ENCODE measurements around the gene MSMP. TPM values are rescaled to one million over a fixed set of nuclear protein-coding genes. Genes with fewer than 3 reads are reported as not detected.
A peak's percentile ranks its signal among the peaks of the same experiment; 100 is the strongest.

The MSMP gene
- total RNA-seq, 1 experiment from 2014 or later, result 4.2 TPM

GRCh38 chr9:35792826-35793225, 38.8 kb upstream of the MSMP start:
- Histone ChIP-seq H3K4me2 (ENCODE audit: low read depth, low read length, poor library complexity, severe bottlenecking) (no peak overlapping the region), H3K36me3 (ENCODE audit: insufficient read depth, low read length) (no peaks in the 10 kb centered on the region; the same call in 1 of the 2 replicates), H3K4me1 (ENCODE audit: low read length) (peaks cover 16% of the 10 kb centered on the region), H3K27ac (ENCODE audit: low read length) (no peak overlapping the region), H3K9ac (ENCODE audit: low read length) (no peak overlapping the region), H3K27me3 (ENCODE audit: low read length) (no peaks in the 10 kb centered on the region), H2AFZ (ENCODE audit: low read length) (no peak overlapping the region), H3K4me3 (ENCODE audit: low read length) (no peak overlapping the region), H3K9me3 (ENCODE audit: low read length) (no peaks in the 10 kb centered on the region), H3K79me2 (ENCODE audit: low read length) (no peaks in the 10 kb centered on the region), H3K9me2 (replicated peaks; ENCODE audit: insufficient read depth, low read length) (no peaks in the 10 kb centered on the region), H4K20me1 (ENCODE audit: insufficient read depth, low read depth, low read length) (no peaks in the 10 kb centered on the region)
- no peak for DNase-seq

GRCh38 chr9:35792024-35792813, 38.1 kb upstream of the MSMP start:
- no peaks in the 10 kb centered on the region for H3K27me3 ChIP-seq (ENCODE audit: low read length)
- no peak overlapping the region for H2AFZ ChIP-seq (ENCODE audit: low read length)
- no peak overlapping the region for H3K4me2 ChIP-seq (ENCODE audit: low read depth, low read length, poor library complexity, severe bottlenecking)
- no peak overlapping the region for H3K27ac ChIP-seq (ENCODE audit: low read length)
- no peaks in the 10 kb centered on the region for H3K9me2 ChIP-seq (replicated peaks; ENCODE audit: insufficient read depth, low read length)
- no peaks in the 10 kb centered on the region; the same call in 1 of the 2 replicates for H3K36me3 ChIP-seq (ENCODE audit: insufficient read depth, low read length)
- no peak overlapping the region for H3K4me3 ChIP-seq (ENCODE audit: low read length)
- no peaks in the 10 kb centered on the region for H3K79me2 ChIP-seq (ENCODE audit: low read length)
- H3K4me1 ChIP-seq (ENCODE audit: low read length), result peaks cover 16% of the 10 kb centered on the region
- DNase-seq, result no peak
- no peak overlapping the region for H3K9ac ChIP-seq (ENCODE audit: low read length)
- H4K20me1 ChIP-seq (ENCODE audit: insufficient read depth, low read depth, low read length), result no peaks in the 10 kb centered on the region
- no peaks in the 10 kb centered on the region for H3K9me3 ChIP-seq (ENCODE audit: low read length)

GRCh38 chr9:35791297-35791921, 37.3 kb upstream of the MSMP start, which contains the start of gene NPR2:
TSS of gene NPR2 (plus strand) at chr9:35791591. CDS start at chr9:35792409, 818 bp downstream.
- no peaks in the 10 kb centered on the region for H4K20me1 ChIP-seq (ENCODE audit: insufficient read depth, low read depth, low read length)
- no peak within 1 kb of the TSS for H3K9ac ChIP-seq (ENCODE audit: low read length)
- peaks cover 1% of the 10 kb centered on the region; the same call in 1 of the 2 replicates for H3K36me3 ChIP-seq (ENCODE audit: insufficient read depth, low read length)
- no peak within 1 kb of the TSS for H3K4me2 ChIP-seq (ENCODE audit: low read depth, low read length, poor library complexity, severe bottlenecking)
- H3K9me3 ChIP-seq (ENCODE audit: low read length), result no peaks in the 10 kb centered on the region
- DNase-seq, result no peak
- no peaks in the 10 kb centered on the region for H3K9me2 ChIP-seq (replicated peaks; ENCODE audit: insufficient read depth, low read length)
- no peak within 1 kb of the TSS for H3K27ac ChIP-seq (ENCODE audit: low read length)
- no peak within 1 kb of the TSS for H3K4me3 ChIP-seq (ENCODE audit: low read length)
- no peak within 1 kb of the TSS for H2AFZ ChIP-seq (ENCODE audit: low read length)
- H3K4me1 ChIP-seq (ENCODE audit: low read length), result peaks cover 16% of the 10 kb centered on the region
- H3K27me3 ChIP-seq (ENCODE audit: low read length), result no peaks in the 10 kb centered on the region
- peaks cover under 1% of the 10 kb centered on the region; the same call in 1 of the 2 replicates for H3K79me2 ChIP-seq (ENCODE audit: low read length)

- Histone ChIP-seq H4K20me1 (ENCODE audit: insufficient read depth, low read depth, low read length) (no peaks in the 10 kb centered on the region), H3K79me2 (ENCODE audit: low read length) (peaks cover 7% of the 10 kb centered on the region), H3K4me3 (ENCODE audit: low read length) (no peak overlapping the region), H3K9me2 (replicated peaks; ENCODE audit: insufficient read depth, low read length) (no peaks in the 10 kb centered on the region), H3K9ac (ENCODE audit: low read length) (no peak overlapping the region), H3K36me3 (ENCODE audit: insufficient read depth, low read length) (peaks cover 8% of the 10 kb centered on the region; the same call in 1 of the 2 replicates), H3K9me3 (ENCODE audit: low read length) (no peaks in the 10 kb centered on the region), H3K4me1 (ENCODE audit: low read length) (peaks cover 16% of the 10 kb centered on the region), H2AFZ (ENCODE audit: low read length) (no peak overlapping the region), H3K27ac (ENCODE audit: low read length) (no peak overlapping the region), H3K4me2 (ENCODE audit: low read depth, low read length, poor library complexity, severe bottlenecking) (no peak overlapping the region), H3K27me3 (ENCODE audit: low read length) (no peaks in the 10 kb centered on the region)
- peak; percentile 84 for DNase-seq
Measured at GRCh38 chr9:35790385-35791296, 36.6 kb upstream of the MSMP start.

- Histone ChIP-seq H3K9me3 (ENCODE audit: low read length) (no peaks in the 10 kb centered on the region), H3K4me3 (ENCODE audit: low read length) (no peak overlapping the region), H3K36me3 (ENCODE audit: insufficient read depth, low read length) (peaks cover 8% of the 10 kb centered on the region; the same call in 1 of the 2 replicates), H3K9me2 (replicated peaks; ENCODE audit: insufficient read depth, low read length) (no peaks in the 10 kb centered on the region), H3K4me2 (ENCODE audit: low read depth, low read length, poor library complexity, severe bottlenecking) (peak overlapping the region; percentile 26), H3K27ac (ENCODE audit: low read length) (peak overlapping the region; percentile 28), H2AFZ (ENCODE audit: low read length) (no peak overlapping the region), H3K27me3 (ENCODE audit: low read length) (no peaks in the 10 kb centered on the region), H3K79me2 (ENCODE audit: low read length) (peaks cover 8% of the 10 kb centered on the region), H4K20me1 (ENCODE audit: insufficient read depth, low read depth, low read length) (no peaks in the 10 kb centered on the region), H3K4me1 (ENCODE audit: low read length) (peaks cover 21% of the 10 kb centered on the region), H3K9ac (ENCODE audit: low read length) (no peak overlapping the region)
- no peak for DNase-seq
Measured at GRCh38 chr9:35790025-35790384, 35.9 kb upstream of the MSMP start.

- no peaks in the 10 kb centered on the region for H3K9me3 ChIP-seq (ENCODE audit: low read length)
- no peaks in the 10 kb centered on the region for H3K9me2 ChIP-seq (replicated peaks; ENCODE audit: insufficient read depth, low read length)
Measured at GRCh38 chr9:35789541-35789940, 35.5 kb upstream of the MSMP start.

GRCh38 chr9:35783418-35783817, 29.3 kb upstream of the MSMP start:
- Histone ChIP-seq H3K4me1 (ENCODE audit: low read length) (peaks cover 7% of the 10 kb centered on the region; the same call in 1 of the 2 replicates), H3K4me3 (ENCODE audit: low read length) (no peak overlapping the region), H2AFZ (ENCODE audit: low read length) (no peak overlapping the region), H3K36me3 (ENCODE audit: insufficient read depth, low read length) (peaks cover 31% of the 10 kb centered on the region), H3K9ac (ENCODE audit: low read length) (no peak overlapping the region), H3K9me3 (ENCODE audit: low read length) (no peaks in the 10 kb centered on the region), H3K4me2 (ENCODE audit: low read depth, low read length, poor library complexity, severe bottlenecking) (no peak overlapping the region), H3K27me3 (ENCODE audit: low read length) (no peaks in the 10 kb centered on the region), H3K9me2 (replicated peaks; ENCODE audit: insufficient read depth, low read length) (no peaks in the 10 kb centered on the region), H3K27ac (ENCODE audit: low read length) (no peak overlapping the region), H4K20me1 (ENCODE audit: insufficient read depth, low read depth, low read length) (no peaks in the 10 kb centered on the region), H3K79me2 (ENCODE audit: low read length) (peaks cover 46% of the 10 kb centered on the region)
- DNase-seq, result no peak

More at GRCh38 chr9:35789541-35789940, 35.5 kb upstream of the MSMP start:
- peak; percentile 51 for DNase-seq
- no peak overlapping the region for H3K4me3 ChIP-seq (ENCODE audit: low read length)
- H3K79me2 ChIP-seq (ENCODE audit: low read length), result peaks cover 10% of the 10 kb centered on the region
- peaks cover 8% of the 10 kb centered on the region; the same call in 1 of the 2 replicates for H3K36me3 ChIP-seq (ENCODE audit: insufficient read depth, low read length)
- H3K4me2 ChIP-seq (ENCODE audit: low read depth, low read length, poor library complexity, severe bottlenecking), result peak overlapping the region; percentile 26
- H3K27me3 ChIP-seq (ENCODE audit: low read length), result no peaks in the 10 kb centered on the region
- H3K9ac ChIP-seq (ENCODE audit: low read length), result no peak overlapping the region
- peaks cover 24% of the 10 kb centered on the region for H3K4me1 ChIP-seq (ENCODE audit: low read length)
- peak overlapping the region; percentile 28 for H3K27ac ChIP-seq (ENCODE audit: low read length)
- H2AFZ ChIP-seq (ENCODE audit: low read length), result no peak overlapping the region
- H4K20me1 ChIP-seq (ENCODE audit: insufficient read depth, low read depth, low read length), result no peaks in the 10 kb centered on the region
